ENCODE data around the gene KRT86. TPM values are rescaled to one million over a fixed set of nuclear protein-coding genes. Genes with fewer than 3 reads are reported as not detected.

KRT86 gene
- total RNA-seq, 3 donors from 2014 or later (not counting 1 experiment from before 2014, with no cell fraction given), result 2.0 to 3.6 (median 2.7) TPM

DNA sequence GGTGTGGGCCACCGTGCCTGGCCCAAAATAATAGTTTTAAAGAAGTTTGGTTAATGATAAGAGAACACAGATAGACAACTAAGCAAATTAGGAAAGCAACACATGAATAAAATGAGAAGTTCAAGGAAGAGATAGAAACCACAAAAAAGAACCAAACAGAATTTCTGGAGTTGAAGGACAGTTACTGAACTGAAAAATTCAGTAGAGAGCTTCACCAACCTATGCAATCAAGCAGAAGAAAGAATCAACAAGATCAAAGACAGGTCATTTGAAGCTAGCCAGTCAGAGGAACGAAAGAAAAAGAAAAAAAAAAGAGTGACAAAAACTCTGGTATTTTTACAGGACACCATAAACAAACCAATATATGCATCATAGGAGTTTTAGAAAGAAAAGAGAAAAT is 62.2 kb downstream of the KRT86 start:
- Histone ChIP-seq H3K27me3 (ENCODE audit: control insufficient read depth, insufficient read depth, low read length) (peaks cover 4% of the 10 kb centered on the region), H3K27ac (ENCODE audit: low read length) (no peak overlapping the region), H3K9me3 (ENCODE audit: control insufficient read depth, insufficient read depth, low read length) (no peaks in the 10 kb centered on the region), H3K4me3 (ENCODE audit: low read length) (no peak overlapping the region), H3K36me3 (ENCODE audit: control insufficient read depth, insufficient read depth, low read length) (no peaks in the 10 kb centered on the region), H3K4me1 (ENCODE audit: control insufficient read depth, insufficient read depth, low read length) (no peaks in the 10 kb centered on the region)
- Mint-ChIP-seq H3K4me1 (no peaks in the 10 kb centered on the region), H3K4me3 (no peak overlapping the region), H3K27ac (no peak overlapping the region), H3K9me3 (peaks cover 0 to 4% of the 10 kb centered on the region in 2 donors), H3K27me3 (ENCODE audit: low read depth in 2 of 2) (peaks cover 41 to 49% of the 10 kb centered on the region in 2 donors), H3K36me3 (no peaks in the 10 kb centered on the region)
- TF ChIP-seq, protein P1, sequence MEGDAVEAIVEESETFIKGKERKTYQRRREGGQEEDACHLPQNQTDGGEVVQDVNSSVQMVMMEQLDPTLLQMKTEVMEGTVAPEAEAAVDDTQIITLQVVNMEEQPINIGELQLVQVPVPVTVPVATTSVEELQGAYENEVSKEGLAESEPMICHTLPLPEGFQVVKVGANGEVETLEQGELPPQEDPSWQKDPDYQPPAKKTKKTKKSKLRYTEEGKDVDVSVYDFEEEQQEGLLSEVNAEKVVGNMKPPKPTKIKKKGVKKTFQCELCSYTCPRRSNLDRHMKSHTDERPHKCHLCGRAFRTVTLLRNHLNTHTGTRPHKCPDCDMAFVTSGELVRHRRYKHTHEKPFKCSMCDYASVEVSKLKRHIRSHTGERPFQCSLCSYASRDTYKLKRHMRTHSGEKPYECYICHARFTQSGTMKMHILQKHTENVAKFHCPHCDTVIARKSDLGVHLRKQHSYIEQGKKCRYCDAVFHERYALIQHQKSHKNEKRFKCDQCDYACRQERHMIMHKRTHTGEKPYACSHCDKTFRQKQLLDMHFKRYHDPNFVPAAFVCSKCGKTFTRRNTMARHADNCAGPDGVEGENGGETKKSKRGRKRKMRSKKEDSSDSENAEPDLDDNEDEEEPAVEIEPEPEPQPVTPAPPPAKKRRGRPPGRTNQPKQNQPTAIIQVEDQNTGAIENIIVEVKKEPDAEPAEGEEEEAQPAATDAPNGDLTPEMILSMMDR (IDR thresholded peaks at IDR 0.05), result no peak
- WGBS (ENCODE audit: insufficient coverage), result no CpG with 5 or more reads among the region's 2 CpGs
- ATAC-seq, result no peak
- DNase-seq, result no peak
- intact Hi-C loops (cut with micrococcal nuclease), result no loop called here

DNA sequence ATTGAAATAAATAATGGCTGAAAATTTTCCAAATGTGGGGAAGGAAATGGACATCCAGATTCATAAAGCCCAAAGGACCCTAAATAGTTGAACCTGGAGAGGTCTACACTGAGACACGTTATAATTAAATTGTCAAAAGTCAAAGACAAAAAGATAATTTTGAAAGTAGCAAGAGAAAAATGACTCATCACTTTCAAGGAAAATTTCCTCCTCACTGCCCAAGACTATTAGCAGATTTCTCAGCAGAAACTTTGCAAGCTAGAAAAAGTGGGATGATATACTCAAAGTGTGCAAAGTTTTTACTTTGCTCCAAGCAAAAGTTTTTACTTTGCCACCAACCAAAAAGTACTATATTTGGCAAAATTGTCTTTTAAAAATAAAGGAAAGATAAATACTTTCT is 62.6 kb downstream of the KRT86 start:
- Mint-ChIP-seq H3K4me3 (no peak overlapping the region), H3K36me3 (no peaks in the 10 kb centered on the region), H3K4me1 (no peaks in the 10 kb centered on the region), H3K9me3 (peaks cover 0 to 4% of the 10 kb centered on the region in 2 donors), H3K27me3 (ENCODE audit: low read depth in 2 of 2) (peaks cover 41 to 48% of the 10 kb centered on the region in 2 donors), H3K27ac (no peak overlapping the region)
- TF ChIP-seq, protein P1 (IDR thresholded peaks at IDR 0.05), result no peak
- Histone ChIP-seq H3K27ac (ENCODE audit: low read length) (no peak overlapping the region), H3K4me1 (ENCODE audit: control insufficient read depth, insufficient read depth, low read length) (no peaks in the 10 kb centered on the region), H3K9me3 (ENCODE audit: control insufficient read depth, insufficient read depth, low read length) (no peaks in the 10 kb centered on the region), H3K27me3 (ENCODE audit: control insufficient read depth, insufficient read depth, low read length) (peaks cover 4% of the 10 kb centered on the region), H3K36me3 (ENCODE audit: control insufficient read depth, insufficient read depth, low read length) (no peaks in the 10 kb centered on the region), H3K4me3 (ENCODE audit: low read length) (no peak overlapping the region)
- ATAC-seq (no peak), DNase-seq (no peak)
- intact Hi-C loops (cut with micrococcal nuclease), result no loop called here
- no CpG with 5 or more reads among the region's 1 CpG for WGBS (ENCODE audit: insufficient coverage)

DNA sequence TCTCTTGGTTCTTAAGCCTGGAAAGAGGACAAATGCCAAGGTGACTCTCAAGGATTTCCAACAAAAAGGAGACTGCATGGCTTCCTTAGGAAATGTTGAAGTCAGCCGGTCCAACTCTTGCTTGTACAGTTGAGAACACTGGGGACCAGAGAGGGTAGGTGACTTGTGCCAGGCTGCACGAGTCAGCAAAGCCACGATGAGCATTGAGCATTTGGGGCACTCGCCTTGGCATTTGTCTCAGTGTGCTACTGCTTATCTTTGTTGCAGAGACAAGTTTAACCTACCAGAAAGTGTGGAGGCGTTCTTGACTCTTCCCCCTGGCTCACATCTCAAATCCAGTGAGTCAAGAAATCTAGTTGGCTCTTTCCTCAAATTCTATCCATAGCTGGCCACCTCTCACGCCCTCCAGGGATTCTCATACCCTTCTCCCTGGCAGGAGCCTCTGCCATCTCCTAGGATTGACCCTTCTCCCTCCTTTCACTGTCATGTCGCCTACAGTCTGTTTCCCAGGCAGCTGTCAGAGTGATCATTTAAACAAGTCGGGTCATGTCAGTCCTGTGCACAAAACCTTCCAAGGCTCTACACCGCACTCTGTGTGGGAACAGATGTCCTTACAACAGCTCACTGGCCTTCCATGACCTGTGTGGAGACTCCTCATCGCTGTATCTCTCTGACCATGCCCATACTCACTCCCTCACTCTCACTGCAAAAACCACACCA is 64.0 kb downstream of the KRT86 start:
- TF ChIP-seq, protein P1 (IDR thresholded peaks at IDR 0.05), result no peak
- H3K27ac ChIP-seq (ENCODE audit: low read length), result no peak overlapping the region
- Mint-ChIP-seq H3K9me3 (peaks cover 0 to 4% of the 10 kb centered on the region in 2 donors), H3K27ac (no peak overlapping the region), H3K36me3 (no peaks in the 10 kb centered on the region), H3K4me1 (no peaks in the 10 kb centered on the region), H3K27me3 (ENCODE audit: low read depth in 2 of 2) (peaks cover 45 to 54% of the 10 kb centered on the region in 2 donors), H3K4me3 (no peak overlapping the region)
- H3K36me3 ChIP-seq (ENCODE audit: control insufficient read depth, insufficient read depth, low read length), result no peaks in the 10 kb centered on the region
- no peak overlapping the region for H3K4me3 ChIP-seq (ENCODE audit: low read length)
- peaks cover 7% of the 10 kb centered on the region for H3K27me3 ChIP-seq (ENCODE audit: control insufficient read depth, insufficient read depth, low read length)
- intact Hi-C loops (cut with micrococcal nuclease), result no loop called here
- H3K9me3 ChIP-seq (ENCODE audit: control insufficient read depth, insufficient read depth, low read length), result peaks cover 3% of the 10 kb centered on the region
- 82% methylated on average over 10 of the region's 10 CpGs for WGBS (ENCODE audit: insufficient coverage)
- H3K4me1 ChIP-seq (ENCODE audit: control insufficient read depth, insufficient read depth, low read length), result no peaks in the 10 kb centered on the region
- ATAC-seq, result no peak
- no peak for DNase-seq
